CD4-positive, alpha-beta T cell treated with Interleukin-1 beta for 1 hour (primary cell): Measurements from ENCODE around the gene SRF.
A peak's percentile ranks its signal among the peaks of the same experiment; 100 is the strongest.

ENCODE experiments used
- DNase-seq, 2 donors: peaks; one replicate each; pipeline ENCODE4 v3.0.0-alpha.2; 2020 to 2022

SRF gene

GRCh38 chr6:43184268-43184985 lies 13.4 kb downstream of the SRF start:
- DNase-seq: no peak

DNA sequence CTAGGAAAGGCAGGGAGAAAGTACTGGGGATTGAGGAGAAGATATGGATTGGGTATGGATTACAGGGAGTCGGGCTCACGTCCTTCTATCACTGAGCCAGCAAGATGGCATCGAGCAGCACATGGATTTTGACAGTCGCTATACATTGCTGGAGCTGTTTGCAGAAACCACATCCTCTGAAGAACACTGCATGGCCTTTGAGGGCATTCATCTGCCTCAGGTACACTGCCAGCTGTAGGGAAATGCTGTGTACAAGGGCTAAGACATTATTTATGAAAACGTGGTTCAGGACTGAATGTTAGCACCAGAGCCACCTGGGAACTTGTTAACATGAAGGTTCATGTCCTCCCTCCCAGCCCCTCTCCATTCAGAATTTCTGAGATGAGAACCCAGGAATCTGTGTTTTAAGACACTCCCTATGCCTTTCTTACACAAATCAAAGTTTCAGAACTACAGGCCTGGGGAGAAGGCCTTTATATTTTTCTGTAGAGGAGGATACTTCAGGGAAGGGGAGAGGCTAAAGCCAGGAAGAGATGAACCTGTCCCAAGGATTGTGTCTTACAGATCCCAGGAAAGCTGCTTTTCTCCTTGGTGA lies 14.4 kb downstream of the SRF start:
- DNase-seq: peak; percentile 12 to 37

GRCh38 chr6:43186019-43186418 lies 14.9 kb downstream of the SRF start:
- no peak for DNase-seq

DNA sequence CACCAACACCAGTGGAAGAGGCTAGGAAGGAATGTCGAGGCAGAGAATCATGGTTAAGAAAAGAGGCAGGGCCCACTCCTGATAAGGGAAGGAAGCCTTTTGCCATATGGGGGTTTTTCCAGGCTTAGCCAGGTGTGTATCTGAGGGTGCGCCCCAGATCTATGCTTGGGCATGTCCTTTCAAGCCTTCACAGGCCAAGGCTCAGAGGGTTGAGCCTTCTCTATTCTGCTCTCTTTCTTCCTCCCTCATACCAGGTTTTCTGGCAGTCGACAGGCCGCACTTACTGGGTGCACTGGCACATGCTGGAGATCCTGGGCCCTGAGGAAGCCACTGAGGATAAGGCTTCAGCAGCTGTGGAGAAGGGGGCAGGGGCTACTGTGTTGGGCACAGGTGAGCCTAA lies 15.6 kb downstream of the SRF start:
- DNase-seq: no peak

- DNase-seq: no peak
Measured at GRCh38 chr6:43187821-43188220, 16.8 kb downstream of the SRF start.

DNA sequence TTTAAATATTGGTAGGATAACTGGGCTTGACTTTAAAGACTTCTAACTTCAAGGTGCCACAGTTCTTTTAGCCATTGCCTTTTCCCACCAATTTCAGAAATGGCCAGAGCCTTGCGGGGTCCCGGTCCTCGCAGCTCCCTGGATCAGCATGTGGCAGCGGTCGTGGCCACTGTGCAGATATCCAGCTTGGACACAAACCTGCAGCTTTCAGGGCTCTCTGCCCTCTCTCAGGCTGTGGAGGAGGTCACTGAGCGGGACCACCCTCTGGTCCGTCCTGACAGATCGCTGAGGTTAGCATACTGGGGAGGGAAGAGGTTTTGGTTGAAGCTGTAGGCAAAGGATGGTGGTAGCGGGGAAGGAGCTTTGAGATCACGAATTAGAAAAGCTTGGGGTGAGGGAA lies 17.4 kb downstream of the SRF start:
- DNase-seq: no peak

DNA sequence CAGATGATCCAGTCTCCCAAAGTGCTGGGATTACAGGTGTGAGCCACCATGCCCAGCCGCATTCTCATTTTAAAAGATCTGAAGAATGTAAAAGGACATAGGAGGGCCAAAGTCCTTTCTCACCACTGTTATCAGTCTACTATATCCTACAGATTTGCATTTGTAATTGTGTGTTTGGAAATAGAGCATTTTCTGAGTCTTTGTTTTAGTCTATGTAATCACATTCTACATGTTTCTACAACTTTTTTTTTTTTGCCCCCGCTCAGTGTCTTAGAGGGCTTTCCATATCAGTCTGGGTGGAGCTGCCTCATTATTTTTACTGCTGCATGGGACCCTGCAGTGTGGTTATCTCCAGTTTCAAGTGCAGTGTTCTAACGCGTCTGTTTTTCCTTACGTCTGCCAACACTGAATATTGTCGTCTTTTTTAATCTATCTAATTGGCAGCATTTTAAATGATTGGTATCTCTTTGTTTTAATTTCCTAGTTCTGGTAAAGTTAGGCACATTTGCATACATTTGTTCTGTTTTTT lies 18.8 kb downstream of the SRF start:
- no peak for DNase-seq

DNA sequence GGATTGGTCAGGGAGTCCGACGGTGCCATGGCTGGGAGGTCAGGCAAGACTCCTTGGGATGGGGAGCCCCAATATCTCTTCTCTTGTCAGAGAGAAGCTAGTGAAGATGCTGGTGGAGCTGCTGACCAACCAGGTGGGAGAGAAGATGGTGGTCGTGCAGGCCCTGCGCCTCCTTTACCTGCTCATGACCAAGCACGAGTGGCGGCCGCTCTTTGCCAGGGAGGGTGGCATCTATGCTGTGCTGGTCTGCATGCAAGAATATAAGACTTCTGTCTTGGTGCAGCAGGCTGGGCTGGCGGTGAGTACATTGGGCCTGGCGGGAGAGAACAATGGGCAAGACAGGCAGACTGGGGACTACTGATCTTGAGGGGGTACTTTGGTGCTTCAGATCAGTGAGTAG lies 21.8 kb downstream of the SRF start:
- DNase-seq: no peak

- DNase-seq: no peak
Measured at GRCh38 chr6:43193929-43194328, 22.9 kb downstream of the SRF start.

GRCh38 chr6:43196337-43196736 lies 25.3 kb downstream of the SRF start:
- DNase-seq: no peak

- no peak for DNase-seq
Measured at GRCh38 chr6:43199912-43200311, 28.8 kb downstream of the SRF start.

DNA sequence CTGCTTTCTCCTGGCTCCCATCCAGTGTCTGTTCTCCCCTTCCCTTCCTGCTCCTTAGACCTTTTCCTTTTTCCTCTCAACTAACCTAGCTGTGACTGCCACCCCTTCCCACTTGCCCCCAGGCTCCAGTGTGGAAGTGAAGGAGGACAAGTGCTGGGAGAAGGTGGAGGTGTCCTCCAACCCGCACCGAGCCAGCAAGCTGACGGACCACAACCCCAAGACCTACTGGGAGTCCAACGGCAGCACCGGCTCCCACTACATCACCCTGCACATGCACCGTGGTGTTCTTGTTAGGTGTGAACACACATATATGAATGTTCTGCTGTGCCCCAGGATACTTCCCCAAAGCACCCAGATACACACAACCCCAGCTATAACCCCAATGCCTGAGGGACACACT lies 29.5 kb downstream of the SRF start:
- no peak for DNase-seq

- no peak for DNase-seq
Measured at GRCh38 chr6:43202451-43202850, 31.4 kb downstream of the SRF start.

DNA sequence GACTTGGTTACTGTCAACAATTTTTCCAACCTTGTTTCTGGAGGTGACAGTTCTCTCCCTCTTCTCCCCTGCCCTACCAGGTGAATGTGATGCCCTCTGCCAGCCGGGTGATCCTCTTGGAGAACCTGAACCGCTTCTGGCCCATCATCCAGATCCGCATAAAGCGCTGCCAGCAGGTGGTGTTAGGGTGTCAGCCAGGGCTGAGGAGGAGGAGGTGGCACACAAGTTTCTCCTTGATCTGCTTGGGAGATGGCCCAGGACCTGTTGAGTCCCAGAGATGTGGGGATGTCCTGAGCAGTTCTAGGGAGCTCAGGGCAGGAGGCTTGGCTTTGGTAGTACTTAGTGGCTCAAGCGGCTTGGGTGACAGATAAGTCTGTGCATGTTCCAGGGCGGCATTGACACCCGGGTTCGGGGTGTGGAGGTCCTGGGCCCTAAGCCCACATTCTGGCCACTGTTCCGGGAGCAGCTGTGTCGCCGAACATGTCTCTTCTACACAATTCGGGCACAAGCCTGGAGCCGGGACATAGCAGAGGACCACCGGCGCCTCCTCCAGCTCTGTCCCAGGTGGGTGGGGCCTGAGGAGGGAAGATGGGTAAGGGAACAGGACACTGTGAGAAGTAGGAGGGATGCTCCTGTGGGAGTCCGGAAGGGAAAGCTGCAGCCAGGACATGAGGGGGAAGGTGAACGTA lies 32.1 kb downstream of the SRF start:
- DNase-seq: no peak

GRCh38 chr6:43203718-43204095 lies 32.6 kb downstream of the SRF start:
- no peak for DNase-seq

- no peak for DNase-seq
Measured at GRCh38 chr6:43204271-43205105, 33.4 kb downstream of the SRF start.

DNA sequence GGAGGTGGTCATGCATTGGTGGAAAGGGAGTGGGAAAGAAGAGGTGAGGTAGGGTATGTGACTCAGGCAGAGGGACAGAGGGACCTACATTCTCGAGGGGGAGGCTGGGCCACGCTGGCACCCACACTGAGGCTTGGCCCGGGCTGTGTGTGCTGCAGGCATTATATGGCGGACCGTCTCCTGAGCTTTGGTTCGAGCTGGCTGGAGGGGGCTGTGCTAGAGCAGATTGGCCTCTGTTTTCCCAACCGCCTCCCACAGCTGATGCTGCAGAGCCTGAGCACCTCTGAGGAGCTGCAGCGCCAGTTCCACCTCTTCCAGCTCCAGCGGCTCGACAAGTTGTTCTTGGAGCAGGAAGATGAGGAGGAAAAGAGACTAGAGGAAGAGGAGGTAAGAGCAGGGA lies 34.8 kb downstream of the SRF start:
- no peak for DNase-seq

DNA sequence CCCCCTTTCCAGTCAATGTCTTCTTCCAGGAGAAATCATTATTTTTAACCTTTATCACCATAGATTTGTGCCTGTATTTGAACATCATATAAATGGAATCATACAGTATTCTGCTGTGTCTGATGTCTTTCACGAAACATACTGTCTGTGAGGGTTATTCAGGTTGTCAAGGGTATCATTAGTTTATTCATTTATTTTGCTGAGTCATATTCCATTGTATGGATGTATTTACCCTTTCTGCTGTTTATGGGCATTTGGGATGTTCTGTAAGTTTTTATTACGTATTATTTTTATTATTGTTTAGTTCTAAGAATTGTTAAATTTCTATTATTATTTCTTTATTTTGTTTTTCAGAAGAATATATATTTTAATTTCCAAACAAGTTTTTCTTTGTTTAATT lies 36.2 kb downstream of the SRF start:
- DNase-seq: no peak

- DNase-seq: no peak
Measured at GRCh38 chr6:43211955-43212354, 40.9 kb downstream of the SRF start.

- DNase-seq: no peak
Measured at GRCh38 chr6:43213431-43213830, 42.4 kb downstream of the SRF start.

- no peak for DNase-seq
Measured at GRCh38 chr6:43215066-43215465, 44.0 kb downstream of the SRF start.

DNA sequence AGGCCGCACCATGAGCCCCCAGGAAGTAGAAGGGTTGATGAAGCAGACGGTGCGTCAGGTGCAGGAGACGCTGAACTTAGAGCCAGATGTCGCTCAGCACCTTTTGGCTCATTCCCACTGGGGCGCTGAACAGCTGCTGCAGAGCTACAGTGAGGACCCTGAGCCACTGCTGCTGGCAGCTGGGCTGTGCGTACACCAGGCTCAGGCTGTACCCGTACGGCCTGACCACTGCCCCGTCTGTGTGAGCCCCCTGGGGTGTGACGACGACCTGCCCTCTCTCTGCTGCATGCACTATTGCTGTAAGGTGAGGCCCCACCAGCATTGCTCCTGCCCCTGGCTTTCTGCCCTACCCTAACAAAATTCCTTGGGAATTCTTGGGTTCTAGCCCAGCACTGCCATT lies 45.1 kb downstream of the SRF start:
- DNase-seq: no peak

DNA sequence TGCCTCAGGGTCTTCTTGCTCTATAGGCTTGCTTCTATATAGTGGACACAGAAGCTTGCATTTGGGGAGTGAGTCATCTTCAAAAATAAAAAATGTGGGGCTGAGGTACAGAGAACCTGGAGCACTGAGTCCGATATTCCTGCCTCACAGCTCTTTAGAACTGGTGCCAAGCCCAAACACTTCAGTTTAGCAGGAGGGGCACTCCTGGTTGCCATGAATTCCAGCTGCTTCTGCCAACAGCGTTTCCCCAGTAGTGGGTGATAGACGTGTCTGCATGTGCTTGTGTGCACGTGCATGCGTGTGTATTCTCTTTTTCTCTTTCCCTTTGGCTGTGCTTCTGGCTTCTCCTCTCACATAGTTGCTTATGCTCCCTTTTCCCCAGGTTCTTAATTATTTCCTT lies 46.3 kb downstream of the SRF start:
- no peak for DNase-seq
